B cell (primary cell): Measurements from ENCODE around the gene HSD11B2. TPM values are rescaled to one million over a fixed set of nuclear protein-coding genes. Genes with fewer than 3 reads are reported as not detected.

Experiments used
- ATAC-seq: fragments of 200-7000 bp; cut with Tn5 transposase; one replicate; pipeline ENCODE4 v1.10.0; 2021; ENCODE audit warnings: low read depth, mild to moderate bottlenecking, moderate number of reproducible peaks, moderate library complexity
- CTCF ChIA-PET: fragments of 350-600 bp; sonication (Branson Sonifier 250); formaldehyde crosslinking; loops from one replicate; lab custom pipeline; 2021; ENCODE audit warnings: antibody characterized with exemption, inconsistent platforms; lab: Charles Lee
- POLR2A ChIA-PET: fragments of 350-600 bp; sonication (Branson Sonifier 250); formaldehyde crosslinking; loops from one replicate; lab custom pipeline; 2021; ENCODE audit warnings: antibody characterized with exemption; lab: Charles Lee
- DNase-seq: peaks from one replicate; pipeline ENCODE4 v3.0.0; 2013
- H2AFZ ChIP-seq: 2 replicates; pipeline ENCODE4 v1.6.1; 2012; ENCODE audit warnings: mild to moderate bottlenecking, low read depth, low read length; ENCODE audit not compliant: insufficient read depth, poor library complexity, severe bottlenecking
- H3K27ac ChIP-seq, 2 donors: 1 replicate in 1 of 2; 2 replicates in 1 of 2; pipeline ENCODE4 v1.5.1; 2012 to 2013; ENCODE audit warnings: low read length in 2 of 2, mild to moderate bottlenecking in 2 of 2, moderate library complexity in 1 of 2
- H3K27me3 ChIP-seq, 4 experiments: fragments of 200-600 bp in 1 of 4; sonication (generic) in 1 of 4; replicated peaks in 1 of 4; 1 replicate in 2 of 4; 2 replicates in 2 of 4; pipeline versions ENCODE4 v1.6.1 to v1.7.0; 2013 to 2016; ENCODE audit warnings: low read length in 3 of 4, mild to moderate bottlenecking in 2 of 4, mixed read lengths in 1 of 4, moderate library complexity in 1 of 4; ENCODE audit not compliant: insufficient read depth in 4 of 4, control insufficient read depth in 3 of 4; ENCODE audit errors: control extremely low read depth in 1 of 4
- H3K36me3 ChIP-seq, 2 experiments: replicated peaks in 1 of 2; 1 replicate in 1 of 2; 2 replicates in 1 of 2; pipeline versions ENCODE4 v1.6.1 to v1.7.1; 2013; ENCODE audit warnings: low read length in 1 of 2; ENCODE audit not compliant: insufficient read depth in 2 of 2, control insufficient read depth in 1 of 2; ENCODE audit errors: control extremely low read depth in 1 of 2, extremely low read depth in 1 of 2
- H3K4me1 ChIP-seq, 2 donors: fragments of 200-600 bp in 1 of 2; sonication (generic) in 1 of 2; 1 replicate in 1 of 2; 2 replicates in 1 of 2; pipeline versions ENCODE4 v1.5.1 to v1.6.1; 2013 to 2017; ENCODE audit warnings: low read length in 2 of 2; ENCODE audit not compliant: control insufficient read depth in 2 of 2, insufficient read depth in 2 of 2
- H3K4me2 ChIP-seq: replicated peaks from 2 replicates; pipeline ENCODE3; 2012; ENCODE audit warnings: mild to moderate bottlenecking, low read depth, low read length; ENCODE audit not compliant: poor library complexity, severe bottlenecking
- H3K4me3 ChIP-seq, 5 experiments: fragments of 200-600 bp in 1 of 5; sonication (generic) in 1 of 5; 1 replicate in 3 of 5; 2 replicates in 2 of 5; pipeline versions ENCODE4 v1.5.1 to v1.7.0; 2011 to 2016; ENCODE audit warnings: low read length in 4 of 5, mild to moderate bottlenecking in 4 of 5, low read depth in 2 of 5, control low read depth in 1 of 5, moderate library complexity in 1 of 5; ENCODE audit not compliant: insufficient read depth in 1 of 5; ENCODE audit errors: control extremely low read depth in 1 of 5, extremely low read depth in 1 of 5
- H3K79me2 ChIP-seq: fragments of 200-600 bp; sonication (generic); one replicate; pipeline ENCODE4 v1.6.0; 2016; ENCODE audit warnings: low read length; ENCODE audit not compliant: control insufficient read depth, insufficient read depth
- H3K9ac ChIP-seq: fragments of 200-600 bp; sonication (generic); 2 replicates; pipeline ENCODE4 v1.6.1; 2017; ENCODE audit warnings: mild to moderate bottlenecking, low read length, moderate library complexity
- H3K9me3 ChIP-seq, 3 donors: one replicate each; pipeline versions ENCODE4 v1.6.1 to v1.7.1; 2013; ENCODE audit warnings: low read length in 2 of 3; ENCODE audit not compliant: control insufficient read depth in 2 of 3, insufficient read depth in 1 of 3; ENCODE audit errors: control extremely low read depth in 1 of 3
- H4K20me1 ChIP-seq: 2 replicates; pipeline ENCODE4 v1.6.0; 2012; ENCODE audit warnings: mild to moderate bottlenecking, low read length; ENCODE audit not compliant: insufficient read depth, control insufficient read depth, poor library complexity, severe bottlenecking
- H3K27ac Mint-ChIP-seq: one replicate; pipeline ENCODE4 v1.8.0; 2021; ENCODE audit warnings: mixed read lengths
- H3K27me3 Mint-ChIP-seq: one replicate; pipeline ENCODE4 v1.8.0; 2021; ENCODE audit warnings: mixed read lengths
- H3K4me1 Mint-ChIP-seq: one replicate; pipeline ENCODE4 v1.8.0; 2021; ENCODE audit warnings: mixed read lengths
- H3K4me3 Mint-ChIP-seq: one replicate; pipeline ENCODE4 v1.8.0; 2021; ENCODE audit warnings: mixed read lengths
- H3K9me3 Mint-ChIP-seq: one replicate; pipeline ENCODE4 v1.8.0; 2022; ENCODE audit warnings: mixed read lengths; ENCODE audit not compliant: insufficient read depth
- CTCF ChIP-seq: fragments of 200-600 bp; IDR thresholded peaks from one replicate; pipeline ENCODE4 v1.8.0; 2022; ENCODE audit warnings: antibody characterized with exemption, mild to moderate bottlenecking
- EZH2 ChIP-seq: IDR thresholded peaks from 2 replicates; pipeline ENCODE4 v1.6.1; 2012; ENCODE audit warnings: borderline replicate concordance, low read depth, mild to moderate bottlenecking, moderate library complexity, low read length; ENCODE audit not compliant: insufficient read depth, poor library complexity, severe bottlenecking
- WGBS: methylation state at CpG from one replicate; pipeline ENCODE4 v1.1.5; 2013; ENCODE audit warnings: missing lambda C conversion rate; ENCODE audit not compliant: insufficient coverage; 5-methylcytosine and 5-hydroxymethylcytosine counted together
- intact Hi-C: fragments of 100-400 bp; cut with micrococcal nuclease; formaldehyde crosslinking; loops from one replicate; pipeline ENCODE4 v1.10.0; 2022
- polyA plus RNA-seq: library from polyadenylated mRNA; depleted of rRNA; stranded (reverse); fragments of >200 nt; gene quantifications from 2 replicates; pipeline ENCODE4 v1.2.3, GENCODE V29; 2012
- total RNA-seq, 2 donors: library from RNA; stranded (reverse); fragments of 120-200 nt in 1 of 2; gene quantifications; 1 replicate in 1 of 2; 2 replicates in 1 of 2; pipeline versions ENCODE4 v1.2.3 to v1.2.4, GENCODE V29; 2013 to 2022

HSD11B2 gene
- total and polyA plus RNA-seq, 2 donors (not counting 1 experiment from before 2014, with no cell fraction given): 0.09 TPM; not detected in 1

GRCh38 chr16:67390816-67391423 lies 40.0 kb upstream of the HSD11B2 start:
- POLR2A ChIA-PET: no interaction called here
- Histone ChIP-seq H2AFZ (no peak overlapping the region), H3K9ac (no peak overlapping the region), H3K4me1 (peaks cover 35 to 36% of the 10 kb centered on the region in 2 donors), H3K27me3 (peaks cover 0 to 36% (median 31%) of the 10 kb centered on the region in 4 experiments), H4K20me1 (no peaks in the 10 kb centered on the region), H3K36me3 (no peaks in the 10 kb centered on the region), H3K9me3 (peaks cover 0 to 18% (median 0%) of the 10 kb centered on the region in 3 donors), H3K4me3 (no peak overlapping the region), H3K27ac (no peak overlapping the region), H3K4me2 (no peak overlapping the region), H3K79me2 (no peaks in the 10 kb centered on the region)
- ATAC-seq (no peak), DNase-seq (no peak)
- peaks cover 26% of the 10 kb centered on the region for H3K4me1 Mint-ChIP-seq
- peaks cover 31% of the 10 kb centered on the region for H3K27me3 Mint-ChIP-seq
- no peaks in the 10 kb centered on the region for H3K9me3 Mint-ChIP-seq
- WGBS: 87% methylated on average over 10 of the region's 11 CpGs
- no peak overlapping the region for H3K4me3 Mint-ChIP-seq
- TF ChIP-seq EZH2 (no peak), CTCF (no peak)
- intact Hi-C loops: loop anchor here (10.0 kb wide), 1 partner anchor 46 kb away; no protein-coding TSS in a partner anchor
- no peak overlapping the region for H3K27ac Mint-ChIP-seq
- CTCF ChIA-PET: no interaction called here

GRCh38 chr16:67391424-67392300 lies 39.3 kb upstream of the HSD11B2 start:
- POLR2A ChIA-PET: no interaction called here
- H4K20me1 ChIP-seq: no peaks in the 10 kb centered on the region
- no peak for DNase-seq
- H2AFZ ChIP-seq: no peak overlapping the region
- H3K79me2 ChIP-seq: no peaks in the 10 kb centered on the region
- no peak overlapping the region for H3K9ac ChIP-seq
- no peak overlapping the region for H3K27ac Mint-ChIP-seq
- peaks cover 31% of the 10 kb centered on the region for H3K27me3 Mint-ChIP-seq
- no peaks in the 10 kb centered on the region for H3K36me3 ChIP-seq
- no peak overlapping the region for H3K4me3 Mint-ChIP-seq
- H3K9me3 ChIP-seq: peaks cover 0 to 18% (median 0%) of the 10 kb centered on the region in 3 donors
- no peak for ATAC-seq
- peaks cover 26% of the 10 kb centered on the region for H3K4me1 Mint-ChIP-seq
- CTCF ChIA-PET: no interaction called here
- H3K27ac ChIP-seq: no peak overlapping the region
- H3K4me2 ChIP-seq: no peak overlapping the region
- H3K9me3 Mint-ChIP-seq: no peaks in the 10 kb centered on the region
- no peak for TF ChIP-seq EZH2
- no peak for TF ChIP-seq CTCF
- peaks cover 35 to 36% of the 10 kb centered on the region in 2 donors for H3K4me1 ChIP-seq
- peaks cover 0 to 36% (median 31%) of the 10 kb centered on the region in 4 experiments for H3K27me3 ChIP-seq
- WGBS: 87% methylated on average over 9 of the region's 15 CpGs
- H3K4me3 ChIP-seq: no peak overlapping the region
- intact Hi-C loops: loop anchor here (10.0 kb wide), 1 partner anchor 47 kb away; no protein-coding TSS in a partner anchor
